Stimulated activated CD8-positive, alpha-beta memory T cell treated with anti-CD3 and anti-CD28 coated beads, Interleukin-4, amount 100 ng/mL, for 48 hours (primary cell): ENCODE measurements around the gene APOL6.
"Not testable (repeated sequence)": the region's sequence is repeated elsewhere in the genome, so short reads cannot be mapped to it uniquely, and the experiment has no call there.

Source experiments
- DNase-seq: peaks from one replicate; pipeline ENCODE4 v3.0.0-alpha.2; 2020

The APOL6 gene

DNA sequence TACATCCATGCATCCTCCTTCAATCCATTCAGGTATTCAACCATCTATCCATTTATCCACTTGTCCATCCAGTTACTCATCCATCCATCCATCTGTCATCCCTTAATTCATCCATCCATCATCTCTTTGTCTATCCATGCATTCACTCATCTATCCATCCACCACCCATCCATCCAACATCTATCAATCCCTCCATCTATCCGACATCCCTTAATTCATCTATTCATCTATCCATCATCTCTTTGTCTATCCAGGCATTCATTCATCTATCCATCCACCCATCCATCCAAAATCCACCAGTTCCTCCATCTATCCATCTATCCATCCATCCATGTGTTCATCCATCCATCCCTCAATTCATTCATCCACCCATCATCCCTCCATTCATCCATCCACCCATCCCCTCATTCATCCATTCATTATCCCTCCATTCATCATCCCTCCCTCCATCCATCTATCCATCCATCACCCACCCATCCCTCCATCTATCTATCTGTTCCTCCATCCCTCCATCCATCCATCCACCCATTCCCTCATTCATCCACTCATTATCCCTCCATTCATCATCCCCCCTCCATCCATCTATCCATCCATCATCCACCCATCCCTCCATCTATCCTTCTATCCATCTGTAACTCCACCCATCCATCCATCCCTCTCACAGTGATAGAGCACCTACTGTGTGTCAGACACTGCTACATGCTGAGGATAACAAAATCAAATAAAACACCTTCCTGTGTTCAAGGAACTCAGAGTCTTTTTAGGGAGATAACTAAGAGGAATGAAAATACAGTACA, 29.6 kb upstream of the APOL6 start:
- DNase-seq: no peak

DNA sequence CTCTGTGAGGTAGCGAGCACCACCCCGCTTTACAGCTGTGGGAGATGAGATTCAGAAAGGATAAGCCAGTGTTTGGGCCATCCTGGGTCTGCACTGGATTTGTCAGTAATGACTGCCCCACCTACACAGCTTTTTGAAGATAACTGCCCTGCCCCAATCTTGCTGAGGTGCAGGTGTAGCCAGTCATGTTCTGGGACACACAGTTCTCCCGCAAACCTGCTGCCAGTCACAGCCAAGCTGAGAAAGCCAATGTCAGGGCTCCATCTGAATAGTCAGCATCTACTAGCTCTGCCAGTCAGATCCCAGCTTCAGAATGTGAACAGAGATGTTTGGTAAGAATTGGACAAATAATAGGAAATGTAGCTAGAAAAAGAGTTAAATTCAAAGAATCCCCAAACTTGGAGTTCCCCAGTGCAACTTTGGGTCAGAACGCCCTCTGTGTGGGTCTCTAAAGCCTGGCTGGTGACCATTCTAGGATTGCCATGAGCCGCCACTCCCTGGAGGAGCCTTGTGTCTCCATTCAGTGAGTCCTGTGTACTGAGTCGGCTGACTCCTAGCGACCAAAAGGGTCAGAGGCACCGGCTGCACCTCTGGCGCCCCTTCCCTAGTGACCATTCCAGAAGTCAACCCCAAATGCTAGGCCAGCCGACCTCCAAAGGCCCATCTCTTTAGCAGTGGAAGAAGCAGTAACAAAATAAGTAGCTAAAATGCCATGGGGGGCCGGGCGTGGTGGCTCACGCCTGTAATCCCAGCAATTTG, 28.7 kb upstream of the APOL6 start:
- DNase-seq: no peak

DNA sequence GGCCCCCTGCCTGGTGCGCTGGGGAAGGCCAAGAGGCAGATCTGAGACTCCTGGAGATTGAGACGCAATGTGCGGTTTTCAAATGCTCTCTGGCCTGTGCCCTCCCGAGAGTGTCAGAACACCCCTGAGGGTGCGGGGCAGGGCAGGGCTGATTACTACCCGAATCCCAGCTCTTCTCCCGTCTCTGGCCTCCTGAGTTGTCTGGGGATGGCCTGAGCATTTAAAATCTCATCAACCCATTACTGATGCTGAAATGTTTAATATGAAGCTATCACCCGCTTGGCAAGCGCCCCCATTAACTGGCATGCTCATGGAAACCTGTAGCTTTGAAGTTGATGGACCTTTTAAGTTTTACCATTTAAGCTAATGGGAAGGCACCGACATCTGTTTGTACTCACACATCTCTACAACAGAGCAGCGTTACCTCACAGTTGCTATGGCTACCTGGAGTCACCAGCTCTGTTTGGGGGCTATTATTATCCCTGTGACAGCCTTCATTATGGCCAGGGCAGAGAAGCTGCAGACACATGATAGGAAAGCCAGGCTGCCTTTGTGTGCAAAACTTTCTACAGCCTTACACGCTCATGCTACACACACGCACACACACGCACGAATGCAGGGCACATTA, 27.5 kb upstream of the APOL6 start:
- no peak for DNase-seq

GRCh38 chr22:35621451-35621850, 26.8 kb upstream of the APOL6 start:
- no peak for DNase-seq

DNA sequence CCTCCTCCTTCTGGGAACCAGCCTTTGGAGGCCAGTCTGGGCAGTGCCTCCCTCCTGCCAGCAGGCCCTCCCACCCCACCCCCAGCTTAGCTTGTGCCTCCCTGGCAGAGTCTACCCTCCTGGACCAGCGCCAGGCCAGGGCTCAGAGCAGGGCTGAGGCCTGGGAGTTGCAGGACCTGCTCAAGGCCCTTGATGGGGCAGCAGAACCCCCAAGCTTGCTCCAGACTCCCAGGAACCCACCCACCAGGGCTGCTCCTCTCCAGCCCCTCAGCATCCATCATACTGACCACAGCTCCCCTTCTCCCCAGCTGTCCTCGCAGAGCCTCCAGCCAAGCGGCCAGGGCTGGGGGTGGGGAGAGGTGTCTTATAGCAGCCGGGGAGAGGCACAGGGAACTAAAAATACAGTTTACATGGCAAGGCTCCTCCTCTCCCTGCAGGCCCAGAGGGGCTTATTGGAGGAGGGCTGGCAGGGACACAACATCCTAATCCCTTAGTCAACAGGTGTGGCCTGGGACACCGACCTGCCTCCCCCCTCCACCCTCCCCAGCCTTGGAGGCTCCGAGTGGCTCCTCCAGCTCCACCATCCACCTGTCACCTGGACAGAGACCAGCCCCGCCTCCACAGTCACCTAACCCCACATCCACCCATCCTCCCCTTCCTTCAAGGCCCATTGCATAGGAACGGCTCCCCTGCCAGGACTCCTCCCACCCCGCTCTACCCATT, 25.9 kb upstream of the APOL6 start:
- no peak for DNase-seq

- DNase-seq: not testable (repeated sequence)
Observed at GRCh38 chr22:35623885-35624284, 24.4 kb upstream of the APOL6 start.

DNA sequence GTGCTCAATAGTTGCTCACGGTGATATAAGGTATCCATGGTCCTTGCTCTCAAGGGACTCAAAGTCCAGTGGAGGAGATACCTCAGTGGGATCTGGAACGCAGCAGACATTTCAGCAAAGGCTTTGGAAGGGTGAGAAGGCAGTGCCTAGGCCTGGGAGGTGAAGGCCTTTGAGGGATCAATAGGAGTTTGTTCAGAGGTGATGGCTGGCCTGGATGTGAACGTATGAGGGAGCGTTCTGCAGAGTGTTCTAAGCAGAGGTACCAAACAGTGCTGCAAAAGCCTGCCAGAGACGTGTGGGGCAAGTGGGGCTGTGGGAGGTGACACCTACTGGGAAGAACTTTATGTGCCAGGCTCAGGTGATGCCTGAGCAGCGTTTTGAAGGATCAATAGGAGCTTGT, 23.7 kb upstream of the APOL6 start:
- no peak for DNase-seq

- DNase-seq: no peak
Observed at GRCh38 chr22:35625763-35626432, 22.3 kb upstream of the APOL6 start.

- DNase-seq: peak; percentile 75
Observed at GRCh38 chr22:35627267-35628041, 20.8 kb upstream of the APOL6 start.

DNA sequence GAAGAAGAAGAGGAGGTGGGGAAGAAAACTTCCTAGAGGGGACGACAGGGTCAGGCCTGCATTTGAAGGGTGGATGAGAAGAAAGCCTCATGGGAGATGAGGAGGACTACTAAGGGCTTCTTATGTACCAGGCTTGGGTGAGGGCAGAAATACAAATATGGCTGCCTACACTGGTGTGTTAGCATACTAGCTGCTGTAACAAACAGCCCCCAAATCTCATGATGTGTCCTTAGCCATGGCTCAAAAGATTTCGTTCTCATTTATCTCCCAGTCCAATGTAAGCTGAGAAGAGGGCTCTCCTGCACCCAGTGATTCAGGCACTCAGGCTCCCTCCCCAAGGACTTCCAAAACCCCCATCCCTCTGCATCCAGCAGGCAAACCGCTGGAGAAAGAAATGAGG, 19.5 kb upstream of the APOL6 start:
- no peak for DNase-seq

DNA sequence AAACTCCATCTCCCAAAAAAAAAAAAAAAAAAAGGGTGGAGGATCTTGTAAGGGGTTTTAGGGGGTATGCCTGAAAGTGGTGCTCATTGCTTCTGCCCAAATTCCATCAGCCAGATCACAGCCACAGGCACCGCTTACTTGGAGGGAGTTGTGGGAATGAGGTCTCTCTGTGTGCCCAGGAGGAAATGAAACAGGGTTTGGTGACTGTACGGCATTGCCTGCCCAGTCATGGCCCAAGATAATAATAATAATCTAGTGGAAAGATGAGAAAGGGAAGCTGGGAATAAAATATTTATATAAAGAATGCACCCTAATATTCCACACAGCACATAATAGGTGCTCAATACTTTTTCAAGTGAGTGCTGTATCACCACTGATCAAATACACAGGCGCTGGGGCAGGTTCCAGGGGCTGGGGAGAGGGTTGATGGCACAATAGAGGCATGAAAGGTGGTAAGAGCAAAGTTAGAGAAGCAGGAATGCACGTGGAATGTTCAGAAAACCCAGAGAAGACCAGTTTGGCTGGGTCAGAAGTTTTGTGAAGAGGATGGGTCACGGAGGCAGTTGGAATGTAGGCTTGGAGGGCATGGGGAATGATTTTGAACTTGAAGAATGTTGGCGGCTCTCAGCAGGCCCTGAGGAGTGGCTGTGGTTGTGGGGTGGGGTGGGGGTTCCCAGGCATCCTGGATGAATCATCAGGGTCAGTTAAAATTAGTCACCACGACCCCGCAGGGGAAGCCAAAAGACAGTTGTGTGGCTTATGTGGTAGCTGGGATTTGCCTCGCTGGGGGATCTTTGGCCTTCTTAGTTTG, 18.6 kb upstream of the APOL6 start:
- peak; percentile 74 for DNase-seq

- DNase-seq: no peak
Observed at GRCh38 chr22:35630387-35630793, 17.9 kb upstream of the APOL6 start.

DNA sequence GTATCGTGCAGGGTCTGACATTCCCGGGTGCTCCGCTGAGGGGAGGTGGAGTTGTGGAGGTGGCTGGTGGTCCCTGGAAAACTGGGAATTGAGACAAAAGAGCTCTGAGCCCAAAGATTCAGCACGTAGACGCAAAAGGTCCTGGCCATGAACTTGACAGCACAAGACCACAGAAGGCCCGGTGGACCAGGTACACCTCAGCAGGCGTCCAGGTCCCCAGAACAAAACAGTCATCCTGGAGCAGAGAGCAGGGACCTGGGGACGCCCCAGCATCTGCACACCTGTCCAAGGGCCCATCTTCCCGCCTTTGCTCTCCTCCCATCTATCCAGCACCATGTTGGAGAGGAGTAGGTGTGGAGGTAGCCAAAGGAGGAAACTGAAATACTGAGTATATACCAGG, 17.4 kb upstream of the APOL6 start:
- DNase-seq: no peak

DNA sequence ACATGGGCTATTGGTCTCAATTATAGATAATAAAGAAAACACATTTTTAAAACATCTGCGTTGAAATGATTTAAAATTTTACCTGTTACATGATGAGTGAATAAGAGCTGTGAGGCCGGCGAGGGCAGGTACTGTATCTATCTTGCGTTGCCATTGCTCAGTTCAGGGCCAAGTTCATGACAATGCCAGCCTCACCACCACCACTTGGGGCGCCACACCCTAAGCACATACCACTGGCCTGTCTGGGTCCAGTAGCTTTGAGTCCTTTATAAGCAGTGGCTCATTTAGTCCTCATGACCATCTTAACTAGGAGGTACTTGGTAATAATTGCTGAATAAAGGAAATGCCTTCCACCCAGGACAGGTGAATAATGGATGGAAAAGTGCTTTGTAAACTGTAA, 16.6 kb upstream of the APOL6 start:
- DNase-seq: peak; percentile 66

- no peak for DNase-seq
Observed at GRCh38 chr22:35632935-35633334, 15.3 kb upstream of the APOL6 start.

GRCh38 chr22:35633520-35633919, 14.7 kb upstream of the APOL6 start:
- no peak for DNase-seq

DNA sequence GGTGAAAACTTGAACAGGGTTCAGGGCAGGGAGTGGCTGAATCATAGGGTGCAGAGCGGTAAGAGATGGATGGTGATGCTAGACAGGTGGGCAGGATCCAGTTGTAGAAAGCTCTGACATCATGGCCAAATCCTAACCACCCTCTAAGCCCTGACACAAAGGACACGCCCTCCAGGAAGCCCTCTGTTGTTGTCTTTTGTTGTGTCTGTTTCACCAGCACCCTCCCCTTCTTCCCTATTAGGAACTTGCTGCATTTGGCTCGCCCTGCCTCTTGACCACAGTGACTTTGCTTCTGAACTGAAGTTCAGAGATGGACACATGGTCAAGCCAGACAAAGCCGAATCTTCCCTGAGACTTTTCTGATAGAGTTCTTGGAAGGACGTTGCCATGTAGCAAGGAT, 14.2 kb upstream of the APOL6 start:
- DNase-seq: no peak

DNA sequence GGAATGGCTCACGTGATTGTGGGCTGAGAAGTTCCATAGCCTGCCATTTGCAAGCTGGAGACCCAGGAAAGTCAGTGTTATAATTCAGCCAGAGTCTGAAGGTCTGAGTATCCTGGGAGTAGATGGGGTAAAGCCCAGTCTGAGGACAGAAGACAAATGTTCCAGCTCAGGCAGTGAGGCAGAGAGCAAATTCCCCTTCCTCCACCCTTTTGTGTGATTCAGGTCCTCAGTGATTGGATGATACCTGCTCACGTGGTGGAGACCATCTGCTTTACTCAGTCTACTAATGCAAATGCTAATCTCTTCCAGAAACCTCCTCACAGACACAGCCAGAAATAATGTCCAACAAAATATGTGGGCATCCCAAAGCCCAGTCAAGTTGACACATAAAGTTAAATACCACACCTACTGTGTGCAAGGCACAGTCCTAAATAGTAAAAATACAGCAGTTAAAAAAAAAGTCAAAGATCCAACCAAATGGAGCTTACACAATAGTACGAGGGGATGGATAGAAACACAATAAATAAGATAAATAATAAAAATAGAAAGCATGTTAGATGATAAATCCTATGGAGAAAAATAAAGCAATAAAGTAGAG, 13.2 kb upstream of the APOL6 start:
- no peak for DNase-seq

GRCh38 chr22:35637254-35637653, 11.0 kb upstream of the APOL6 start:
- DNase-seq: no peak

- DNase-seq: no peak
Observed at GRCh38 chr22:35638001-35638400, 10.2 kb upstream of the APOL6 start.

DNA sequence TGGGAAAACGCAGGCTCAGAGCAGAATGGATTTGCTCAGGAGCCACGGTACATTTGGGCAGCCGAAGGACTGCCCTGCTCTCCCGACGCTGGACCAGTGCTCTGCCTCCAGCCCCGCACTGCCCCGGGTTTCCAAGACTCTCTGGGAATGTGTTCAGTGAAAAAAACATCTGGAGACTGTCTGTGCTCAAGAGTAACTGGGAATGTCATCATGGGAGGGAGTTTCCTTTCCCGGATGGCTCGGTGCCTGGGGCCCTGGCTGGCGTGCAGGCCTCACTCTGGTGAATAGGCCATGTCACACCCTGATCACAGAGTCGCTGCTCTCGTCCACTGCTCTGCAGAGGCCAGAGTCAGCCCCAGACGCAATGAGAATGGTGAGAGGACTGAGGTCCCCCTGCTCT, 9.8 kb upstream of the APOL6 start:
- DNase-seq: no peak
